Stomach (tissue), 9 donors: ENCODE results near the gene ARFGAP1. TPM values are rescaled to one million over a fixed set of nuclear protein-coding genes. Genes with fewer than 3 reads are reported as not detected.

Source experiments
- DNase-seq, 2 donors: peaks; one replicate each; pipeline versions ENCODE4 v3.0.0 to v3.0.0-alpha.2; 2013 to 2019
- H3K27ac ChIP-seq, 5 donors: fragments of 200-600 bp in 4 of 5; sonication (generic) in 4 of 5; one replicate each; pipeline ENCODE4 v1.5.1; 2013 to 2019; ENCODE audit warnings: mild to moderate bottlenecking in 1 of 5, moderate library complexity in 1 of 5
- H3K27me3 ChIP-seq, 3 donors: fragments of 200-600 bp; sonication (generic); one replicate each; pipeline ENCODE4 v1.5.1; 2017 to 2019; ENCODE audit warnings: mixed run types in 1 of 3
- H3K36me3 ChIP-seq, 4 donors: fragments of 200-600 bp; sonication (generic); 1 replicate in 3 of 4; 2 replicates in 1 of 4; pipeline ENCODE4 v1.5.1; 2016 to 2019
- H3K4me1 ChIP-seq, 4 donors: fragments of 200-600 bp; sonication (generic); one replicate each; pipeline ENCODE4 v1.5.1; 2016 to 2019
- H3K4me3 ChIP-seq, 4 donors: fragments of 200-600 bp; sonication (generic) in 3 of 4; one replicate each; pipeline ENCODE4 v1.5.1; 2016 to 2019; ENCODE audit warnings: mild to moderate bottlenecking in 1 of 4
- H3K9me3 ChIP-seq, 4 donors: fragments of 200-600 bp; sonication (generic); one replicate each; pipeline ENCODE4 v1.5.1; 2016 to 2019
- EP300 ChIP-seq: sonication (generic); formaldehyde crosslinking; IDR thresholded peaks from one replicate; pipeline ENCODE4 v1.6.1; 2017; ENCODE audit warnings: antibody characterized with exemption
- POLR2A ChIP-seq, 4 donors: fragments of 450-650 bp; IDR thresholded peaks; one replicate each; pipeline ENCODE4 v1.6.1; 2016; ENCODE audit warnings: antibody characterized with exemption in 4 of 4, control low read depth in 2 of 4, mild to moderate bottlenecking in 1 of 4, moderate library complexity in 1 of 4
- POLR2AphosphoS5 ChIP-seq, 3 donors: sonication (generic); formaldehyde crosslinking; IDR thresholded peaks; one replicate each; pipeline ENCODE4 v1.6.1; 2016; ENCODE audit warnings: antibody characterized with exemption in 3 of 3
- WGBS, 5 donors: extraction: QIAGEN DNeasy Blood & Tissue Kit in 3 of 5; methylation state at CpG; one replicate each; pipeline versions ENCODE4 v1.1.5 to v1.1.7; 2013 to 2018; 5-methylcytosine and 5-hydroxymethylcytosine counted together
- intact Hi-C: fragments of 100-400 bp; cut with DNase I; formaldehyde crosslinking; loops from one replicate; pipeline ENCODE4 v1.15.1; 2023; ENCODE audit warnings: low total_unique reads
- polyA plus RNA-seq, 3 donors: library from polyadenylated mRNA; stranded (reverse); fragments of 200-250 nt; gene quantifications; one replicate each; pipeline ENCODE4 v1.2.3, GENCODE V29; 2013
- total RNA-seq, 5 donors: library from RNA; depleted of rRNA; stranded (reverse); fragments of >200 nt; gene quantifications; one replicate each; pipeline versions ENCODE4 v1.1.0 to v1.2.3, GENCODE V29; 2014 to 2016
- TF ChIP-seq, protein P1 (sequence below), 7 experiments: fragments of 450-650 bp in 4 of 7; fragments of 200-600 bp in 3 of 7; sonication (generic) in 3 of 7; IDR thresholded peaks; one replicate each; pipeline ENCODE4 v1.5.1; 2016 to 2019; ENCODE audit warnings: antibody characterized with exemption in 7 of 7, control low read depth in 2 of 7, mild to moderate bottlenecking in 1 of 7
- donor health status: healthy with polysubstance abuse.
- donor health status: Bipolar disorder and iron deficiency.
- donor health status: healthy.

ARFGAP1 gene
- total and polyA plus RNA-seq, 8 donors = 51.3 to 146 (median 59.4) TPM

DNA sequence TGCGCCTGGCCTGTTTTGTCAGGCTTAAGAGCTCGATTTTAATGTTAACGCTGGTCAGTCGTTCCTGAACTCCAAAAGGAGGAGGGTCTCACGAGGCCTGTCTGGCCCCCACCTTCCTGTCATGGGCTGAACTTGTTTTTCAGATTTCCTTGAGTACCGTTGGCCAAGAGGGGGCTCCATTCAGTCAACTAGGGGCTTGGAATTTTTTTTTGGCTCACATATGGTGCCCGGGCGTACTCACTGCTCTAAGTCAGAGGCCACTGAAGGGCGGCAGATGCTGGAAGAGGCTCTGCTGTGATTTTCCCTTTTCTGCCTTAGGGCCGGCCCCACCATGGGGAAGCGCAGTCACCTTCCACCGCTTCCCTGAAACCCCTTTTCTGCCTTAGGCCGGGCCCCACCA is 43.8 kb upstream of the ARFGAP1 start:
- peaks cover 0 to 53% (median 24%) of the 10 kb centered on the region in 3 donors for H3K27me3 ChIP-seq
- TF ChIP-seq EP300 (no peak), POLR2A (IDR thresholded peaks at IDR 0.05) (no peak), POLR2AphosphoS5 (IDR thresholded peaks at IDR 0.05) (no peak)
- TF ChIP-seq, protein P1, sequence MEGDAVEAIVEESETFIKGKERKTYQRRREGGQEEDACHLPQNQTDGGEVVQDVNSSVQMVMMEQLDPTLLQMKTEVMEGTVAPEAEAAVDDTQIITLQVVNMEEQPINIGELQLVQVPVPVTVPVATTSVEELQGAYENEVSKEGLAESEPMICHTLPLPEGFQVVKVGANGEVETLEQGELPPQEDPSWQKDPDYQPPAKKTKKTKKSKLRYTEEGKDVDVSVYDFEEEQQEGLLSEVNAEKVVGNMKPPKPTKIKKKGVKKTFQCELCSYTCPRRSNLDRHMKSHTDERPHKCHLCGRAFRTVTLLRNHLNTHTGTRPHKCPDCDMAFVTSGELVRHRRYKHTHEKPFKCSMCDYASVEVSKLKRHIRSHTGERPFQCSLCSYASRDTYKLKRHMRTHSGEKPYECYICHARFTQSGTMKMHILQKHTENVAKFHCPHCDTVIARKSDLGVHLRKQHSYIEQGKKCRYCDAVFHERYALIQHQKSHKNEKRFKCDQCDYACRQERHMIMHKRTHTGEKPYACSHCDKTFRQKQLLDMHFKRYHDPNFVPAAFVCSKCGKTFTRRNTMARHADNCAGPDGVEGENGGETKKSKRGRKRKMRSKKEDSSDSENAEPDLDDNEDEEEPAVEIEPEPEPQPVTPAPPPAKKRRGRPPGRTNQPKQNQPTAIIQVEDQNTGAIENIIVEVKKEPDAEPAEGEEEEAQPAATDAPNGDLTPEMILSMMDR (IDR thresholded peaks at IDR 0.05) = no peak
- H3K36me3 ChIP-seq = no peaks in the 10 kb centered on the region
- intact Hi-C loops = no loop called here
- 52 to 61% (median 61%) methylated on average over 13 of the region's 13 CpGs for WGBS, 5 donors
- H3K27ac ChIP-seq = no peak overlapping the region
- no peak for DNase-seq
- no peak overlapping the region for H3K4me3 ChIP-seq
- no peaks in the 10 kb centered on the region for H3K9me3 ChIP-seq
- peaks cover 5 to 26% (median 10%) of the 10 kb centered on the region in 4 donors for H3K4me1 ChIP-seq

- WGBS, 5 donors = 8 to 18% (median 11%) methylated on average over 11 to 17 of the region's 17 CpGs
- Histone ChIP-seq H3K4me1 (peaks cover 0 to 16% (median 0%) of the 10 kb centered on the region in 4 donors), H3K27me3 (peaks cover 0 to 73% (median 29%) of the 10 kb centered on the region in 3 donors), H3K27ac (no peak overlapping the region), H3K4me3 (no peak overlapping the region), H3K9me3 (no peaks in the 10 kb centered on the region), H3K36me3 (no peaks in the 10 kb centered on the region)
- intact Hi-C loops = no loop called here
- peak; percentile 57 to 87 for DNase-seq
- TF ChIP-seq, protein P1 (IDR thresholded peaks at IDR 0.05) = peak in 5 of 7 experiments; percentile 26 to 51 (median 43)
- TF ChIP-seq EP300 = no peak
- no peak for TF ChIP-seq POLR2AphosphoS5 (IDR thresholded peaks at IDR 0.05)
- no peak for TF ChIP-seq POLR2A (IDR thresholded peaks at IDR 0.05)
These were observed 41.8 kb upstream of the ARFGAP1 start for GRCh38 chr20:63230800-63231268.

DNA sequence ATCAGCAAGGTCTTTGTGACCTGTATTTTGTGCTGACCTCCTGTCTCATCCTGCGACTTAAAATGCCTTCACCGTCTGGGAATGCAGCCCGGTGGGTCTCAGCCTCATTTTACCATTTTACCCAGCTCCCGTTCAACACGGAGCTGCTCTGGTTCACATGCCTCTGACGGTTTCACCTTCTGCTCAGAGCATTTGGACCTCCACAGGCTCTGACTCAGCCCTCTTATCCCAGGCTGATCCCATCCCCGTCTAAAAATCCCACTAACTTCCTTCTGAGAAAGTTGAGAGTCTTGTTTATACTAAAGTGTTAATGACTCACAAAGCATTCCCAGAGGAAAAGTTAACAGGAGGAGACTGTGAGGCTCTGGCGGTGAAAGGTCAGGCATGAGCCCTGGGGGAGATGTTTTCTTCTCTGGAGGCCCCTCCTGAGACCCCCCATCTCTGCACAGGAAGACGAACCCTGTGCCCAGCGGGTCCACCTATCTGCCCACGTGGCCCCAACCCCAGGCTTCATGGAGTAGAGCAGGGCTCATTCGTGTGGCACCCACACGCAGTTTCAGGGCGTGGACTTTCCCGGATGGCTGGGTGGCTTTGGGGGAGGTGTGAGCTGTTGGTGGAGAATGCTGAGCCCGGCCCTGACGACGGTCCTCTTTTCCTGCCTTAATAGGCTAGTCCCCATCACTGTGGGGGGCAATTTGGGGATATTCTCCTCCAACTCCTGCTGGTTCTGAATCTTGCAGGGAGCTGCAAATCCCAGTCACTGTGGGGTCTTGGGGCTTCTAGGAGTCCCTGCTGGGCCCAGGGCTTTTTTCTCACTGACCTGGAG is 40.2 kb upstream of the ARFGAP1 start:
- intact Hi-C loops = no loop called here
- H3K4me1 ChIP-seq = peaks cover 0 to 16% (median 0%) of the 10 kb centered on the region in 4 donors
- 32 to 41% (median 38%) methylated on average over 13 to 18 of the region's 18 CpGs for WGBS, 5 donors
- H3K27ac ChIP-seq = no peak overlapping the region
- peak in 1 of 3 donors; percentile 5 for TF ChIP-seq POLR2AphosphoS5 (IDR thresholded peaks at IDR 0.05)
- TF ChIP-seq, protein P1 (IDR thresholded peaks at IDR 0.05) = no peak
- H3K36me3 ChIP-seq = no peaks in the 10 kb centered on the region
- H3K4me3 ChIP-seq = no peak overlapping the region
- no peaks in the 10 kb centered on the region for H3K9me3 ChIP-seq
- peaks cover 0 to 89% (median 36%) of the 10 kb centered on the region in 3 donors for H3K27me3 ChIP-seq
- DNase-seq = no peak

- TF ChIP-seq POLR2AphosphoS5 (IDR thresholded peaks at IDR 0.05) (no peak), POLR2A (IDR thresholded peaks at IDR 0.05) (no peak), EP300 (no peak)
- TF ChIP-seq, protein P1 (IDR thresholded peaks at IDR 0.05) = no peak
- peaks cover 0 to 95% (median 36%) of the 10 kb centered on the region in 3 donors for H3K27me3 ChIP-seq
- DNase-seq = no peak
- no peak overlapping the region for H3K27ac ChIP-seq
- H3K36me3 ChIP-seq = no peaks in the 10 kb centered on the region
- H3K4me3 ChIP-seq = no peak overlapping the region
- peaks cover 0 to 16% (median 0%) of the 10 kb centered on the region in 4 donors for H3K4me1 ChIP-seq
- 61 to 85% (median 65%) methylated on average over 3 of the region's 3 CpGs for WGBS, 5 donors
- H3K9me3 ChIP-seq = no peaks in the 10 kb centered on the region
- intact Hi-C loops = no loop called here
These were observed 39.6 kb upstream of the ARFGAP1 start for GRCh38 chr20:63233061-63233344.
